Measurements from ENCODE around the gene CCDC43. TPM values are rescaled to one million over a fixed set of nuclear protein-coding genes. Genes with fewer than 3 reads are reported as not detected.

The CCDC43 gene
- total RNA-seq, 1 experiment from 2014 or later: 33.0 TPM

DNA sequence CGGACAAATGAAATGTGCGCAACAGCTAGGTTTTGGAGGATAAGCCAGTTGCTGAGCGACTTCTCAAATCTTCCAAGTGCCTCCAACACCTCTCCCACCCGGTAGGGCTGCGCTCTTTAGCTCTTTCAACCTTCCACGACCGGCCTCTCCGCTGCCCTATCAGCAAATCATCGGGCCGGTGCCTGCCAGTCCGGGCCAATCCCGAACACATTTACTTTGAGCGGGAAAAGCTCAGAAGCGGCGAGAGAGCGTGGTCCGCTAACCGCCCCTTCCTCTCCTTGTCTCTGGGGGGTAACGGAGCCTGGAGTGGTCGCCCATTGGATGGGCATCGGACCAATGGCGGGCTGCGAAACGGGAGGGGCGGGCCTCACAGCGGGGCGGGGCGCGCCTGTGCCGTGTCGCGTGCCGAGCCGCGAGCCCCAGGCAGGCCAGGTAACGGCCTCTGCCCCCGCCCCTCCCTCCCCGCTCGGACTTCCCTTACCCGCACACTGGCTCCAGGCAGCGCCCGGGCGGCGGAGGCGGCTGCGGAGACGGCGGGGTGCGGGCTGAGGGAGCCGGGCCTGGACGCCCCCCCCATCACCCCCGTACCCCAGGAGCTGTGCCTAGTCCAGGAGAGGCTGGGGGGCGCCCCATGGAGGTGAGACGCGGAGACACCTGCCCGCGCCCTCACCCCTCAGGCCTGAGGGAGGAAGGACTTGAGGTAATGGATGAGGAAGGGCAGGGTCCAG, 33.4 kb downstream of the CCDC43 start, which contains the start of gene MEIOC:
Gene MEIOC (plus strand): TSS at position 486 of the 728 bp plus-strand sequence. CDS start 146 bp downstream, at position 632.
- Histone ChIP-seq H2AFZ (ENCODE audit: low read depth, low read length, poor library complexity, severe bottlenecking) (no peak within 1 kb of the TSS), H3K4me1 (ENCODE audit: control insufficient read depth in 1 of 2, insufficient read depth in 2 of 2, low read length in 2 of 2) (no peaks in the 10 kb centered on the region), H3K27ac (ENCODE audit: low read depth, low read length) (no peak within 1 kb of the TSS), H3K4me3 (replicated peaks in 1 of 2; ENCODE audit: low read depth in 1 of 2, low read length in 2 of 2) (no peak within 1 kb of the TSS), H3K4me2 (ENCODE audit: low read length) (no peak within 1 kb of the TSS), H3K9me3 (ENCODE audit: control insufficient read depth in 1 of 2, insufficient read depth in 1 of 2, low read depth in 1 of 2, low read length in 2 of 2) (no peaks in the 10 kb centered on the region), H3K9me2 (ENCODE audit: insufficient read depth) (no peaks in the 10 kb centered on the region), H4K20me1 (ENCODE audit: insufficient read depth) (no peaks in the 10 kb centered on the region), H3K27me3 (ENCODE audit: insufficient read depth, low read length) (no peaks in the 10 kb centered on the region), H3K36me3 (ENCODE audit: control insufficient read depth in 1 of 2, insufficient read depth in 2 of 2, low read length in 2 of 2) (no peaks in the 10 kb centered on the region), H3K9ac (ENCODE audit: low read length) (no peak within 1 kb of the TSS), H3K79me2 (ENCODE audit: insufficient read depth, low read length) (no peaks in the 10 kb centered on the region)
- no TSS peak for BruUV-seq (replicated peaks)
- DNase-seq (ENCODE audit: low read depth, low spot score) (no peak), ATAC-seq (0 out of 2 replicates have a peak, but pooled peaks have one; percentile 4)
- intact Hi-C loops (cut with micrococcal nuclease): no loop called here
- RAD21 ChIA-PET (ENCODE audit: low non-redundant PET in 1 of 2, low total read pairs in 2 of 2, uncharacterized antibody in 2 of 2, unreplicated experiment in 2 of 2): no interaction called here
- TF ChIP-seq, protein P1, sequence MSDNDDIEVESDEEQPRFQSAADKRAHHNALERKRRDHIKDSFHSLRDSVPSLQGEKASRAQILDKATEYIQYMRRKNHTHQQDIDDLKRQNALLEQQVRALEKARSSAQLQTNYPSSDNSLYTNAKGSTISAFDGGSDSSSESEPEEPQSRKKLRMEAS (IDR thresholded peaks at IDR 0.05): no peak
- TF ChIP-seq EGR1 (IDR thresholded peaks at IDR 0.05; ENCODE audit: low read depth): no peak
- no peak for TF ChIP-seq SP1 (IDR thresholded peaks at IDR 0.05; ENCODE audit: low read depth)
- TF ChIP-seq, protein P2, sequence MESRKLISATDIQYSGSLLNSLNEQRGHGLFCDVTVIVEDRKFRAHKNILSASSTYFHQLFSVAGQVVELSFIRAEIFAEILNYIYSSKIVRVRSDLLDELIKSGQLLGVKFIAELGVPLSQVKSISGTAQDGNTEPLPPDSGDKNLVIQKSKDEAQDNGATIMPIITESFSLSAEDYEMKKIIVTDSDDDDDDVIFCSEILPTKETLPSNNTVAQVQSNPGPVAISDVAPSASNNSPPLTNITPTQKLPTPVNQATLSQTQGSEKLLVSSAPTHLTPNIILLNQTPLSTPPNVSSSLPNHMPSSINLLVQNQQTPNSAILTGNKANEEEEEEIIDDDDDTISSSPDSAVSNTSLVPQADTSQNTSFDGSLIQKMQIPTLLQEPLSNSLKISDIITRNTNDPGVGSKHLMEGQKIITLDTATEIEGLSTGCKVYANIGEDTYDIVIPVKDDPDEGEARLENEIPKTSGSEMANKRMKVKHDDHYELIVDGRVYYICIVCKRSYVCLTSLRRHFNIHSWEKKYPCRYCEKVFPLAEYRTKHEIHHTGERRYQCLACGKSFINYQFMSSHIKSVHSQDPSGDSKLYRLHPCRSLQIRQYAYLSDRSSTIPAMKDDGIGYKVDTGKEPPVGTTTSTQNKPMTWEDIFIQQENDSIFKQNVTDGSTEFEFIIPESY (IDR thresholded peaks at IDR 0.05; ENCODE audit: extremely low read depth, insufficient replicate concordance, low read length): no peak
- no peak for TF ChIP-seq JUND (IDR thresholded peaks at IDR 0.05)
- no peak for TF ChIP-seq ZFX (IDR thresholded peaks at IDR 0.05)
- CTCF ChIA-PET: interaction anchor here (0.6 kb wide), 1 partner anchor 550 kb away, joined by 4 read pairs; no protein-coding TSS in a partner anchor
- POLR2A ChIA-PET: no interaction called here

GRCh38 chr17:44653954-44654353, 35.6 kb downstream of the CCDC43 start:
- H3K9me2 ChIP-seq (ENCODE audit: insufficient read depth): no peaks in the 10 kb centered on the region
- H3K9ac ChIP-seq (ENCODE audit: low read length): no peak overlapping the region
- ATAC-seq: no peak
- no TSS peak for BruUV-seq (replicated peaks)
- no peak overlapping the region for H3K27ac ChIP-seq (ENCODE audit: low read depth, low read length)
- no peak for TF ChIP-seq SRF (IDR thresholded peaks at IDR 0.05; ENCODE audit: low read depth)
- no peak for TF ChIP-seq YY1 (IDR thresholded peaks at IDR 0.05; ENCODE audit: extremely low read depth, insufficient replicate concordance, low read depth, low read length)
- no peak for TF ChIP-seq FOSL1 (IDR thresholded peaks at IDR 0.05; ENCODE audit: low read depth)
- ChIA-PET POLR2A (no interaction called here), CTCF (no interaction called here), RAD21 (ENCODE audit: low non-redundant PET in 1 of 2, low total read pairs in 2 of 2, uncharacterized antibody in 2 of 2, unreplicated experiment in 2 of 2) (no interaction called here)
- intact Hi-C loops (cut with micrococcal nuclease): no loop called here
- no peak overlapping the region for H3K4me3 ChIP-seq (replicated peaks in 1 of 2; ENCODE audit: low read depth in 1 of 2, low read length in 2 of 2)
- no peaks in the 10 kb centered on the region for H4K20me1 ChIP-seq (ENCODE audit: insufficient read depth)
- no peak for DNase-seq (ENCODE audit: low read depth, low spot score)
- H3K4me2 ChIP-seq (ENCODE audit: low read length): no peak overlapping the region
- no peaks in the 10 kb centered on the region for H3K27me3 ChIP-seq (ENCODE audit: insufficient read depth, low read length)
- H2AFZ ChIP-seq (ENCODE audit: low read depth, low read length, poor library complexity, severe bottlenecking): no peak overlapping the region
- no peaks in the 10 kb centered on the region for H3K79me2 ChIP-seq (ENCODE audit: insufficient read depth, low read length)
- H3K36me3 ChIP-seq (ENCODE audit: control insufficient read depth in 1 of 2, insufficient read depth in 2 of 2, low read length in 2 of 2): no peaks in the 10 kb centered on the region
- H3K4me1 ChIP-seq (ENCODE audit: control insufficient read depth in 1 of 2, insufficient read depth in 2 of 2, low read length in 2 of 2): no peaks in the 10 kb centered on the region
- H3K9me3 ChIP-seq (ENCODE audit: control insufficient read depth in 1 of 2, insufficient read depth in 1 of 2, low read depth in 1 of 2, low read length in 2 of 2): no peaks in the 10 kb centered on the region

Measured in HCT116 (cell line).